Measurements from ENCODE around the gene PIGM.

- TF ChIP-seq CTCF (IDR thresholded peaks at IDR 0.05; ENCODE audit: low read length), result no peak
- no peak for TF ChIP-seq EZH2 (IDR thresholded peaks at IDR 0.05; ENCODE audit: borderline replicate concordance, low read length)
Measured at GRCh38 chr1:160009081-160009480, 22.7 kb downstream of the PIGM start.

Data from OCI-LY1 (cell line).